Measurements from ENCODE around the gene ITGA1. TPM values are rescaled to one million over a fixed set of nuclear protein-coding genes. Genes with fewer than 3 reads are reported as not detected.

The ITGA1 gene
- total and polyA plus RNA-seq, 9 donors, result 4.9 to 41.2 (median 14.7) TPM

DNA sequence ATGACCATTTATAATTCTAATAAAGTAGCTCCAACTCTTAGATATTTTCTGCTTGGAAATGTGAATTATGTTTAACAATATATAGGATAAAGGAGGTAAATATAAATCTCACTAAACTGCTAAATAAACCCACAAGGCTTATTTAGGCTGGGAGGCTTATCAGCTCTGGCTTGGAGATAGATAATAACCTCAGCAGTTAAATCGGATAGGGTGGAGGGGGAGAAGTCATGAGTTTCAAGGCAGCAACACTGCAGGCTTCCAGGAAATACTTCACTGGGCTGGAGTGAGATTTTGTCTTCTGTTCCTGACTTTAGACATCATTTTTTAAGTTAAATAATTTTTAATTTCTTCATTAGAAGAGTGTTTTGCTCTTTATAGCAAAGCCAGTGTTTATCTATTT, 121.5 kb downstream of the ITGA1 start:
- H3K27ac ChIP-seq, result no peak overlapping the region
- WGBS, 3 donors, result 2 to 4% (median 2%) methylated on average over 1 of the region's 1 CpG
- H3K4me1 ChIP-seq (ENCODE audit: insufficient read depth), result peaks cover 2% of the 10 kb centered on the region
- H3K27me3 ChIP-seq, result no peaks in the 10 kb centered on the region
- TF ChIP-seq POLR2A (IDR thresholded peaks at IDR 0.05) (no peak), EP300 (IDR thresholded peaks at IDR 0.05) (no peak)
- TF ChIP-seq, protein P1, sequence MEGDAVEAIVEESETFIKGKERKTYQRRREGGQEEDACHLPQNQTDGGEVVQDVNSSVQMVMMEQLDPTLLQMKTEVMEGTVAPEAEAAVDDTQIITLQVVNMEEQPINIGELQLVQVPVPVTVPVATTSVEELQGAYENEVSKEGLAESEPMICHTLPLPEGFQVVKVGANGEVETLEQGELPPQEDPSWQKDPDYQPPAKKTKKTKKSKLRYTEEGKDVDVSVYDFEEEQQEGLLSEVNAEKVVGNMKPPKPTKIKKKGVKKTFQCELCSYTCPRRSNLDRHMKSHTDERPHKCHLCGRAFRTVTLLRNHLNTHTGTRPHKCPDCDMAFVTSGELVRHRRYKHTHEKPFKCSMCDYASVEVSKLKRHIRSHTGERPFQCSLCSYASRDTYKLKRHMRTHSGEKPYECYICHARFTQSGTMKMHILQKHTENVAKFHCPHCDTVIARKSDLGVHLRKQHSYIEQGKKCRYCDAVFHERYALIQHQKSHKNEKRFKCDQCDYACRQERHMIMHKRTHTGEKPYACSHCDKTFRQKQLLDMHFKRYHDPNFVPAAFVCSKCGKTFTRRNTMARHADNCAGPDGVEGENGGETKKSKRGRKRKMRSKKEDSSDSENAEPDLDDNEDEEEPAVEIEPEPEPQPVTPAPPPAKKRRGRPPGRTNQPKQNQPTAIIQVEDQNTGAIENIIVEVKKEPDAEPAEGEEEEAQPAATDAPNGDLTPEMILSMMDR (IDR thresholded peaks at IDR 0.05), result no peak
- no peak for DNase-seq
- H3K36me3 ChIP-seq, result no peaks in the 10 kb centered on the region
- intact Hi-C loops (cut with DNase I), result no loop called here
- H3K4me3 ChIP-seq, result no peak overlapping the region
- H3K9me3 ChIP-seq, result no peaks in the 10 kb centered on the region

DNA sequence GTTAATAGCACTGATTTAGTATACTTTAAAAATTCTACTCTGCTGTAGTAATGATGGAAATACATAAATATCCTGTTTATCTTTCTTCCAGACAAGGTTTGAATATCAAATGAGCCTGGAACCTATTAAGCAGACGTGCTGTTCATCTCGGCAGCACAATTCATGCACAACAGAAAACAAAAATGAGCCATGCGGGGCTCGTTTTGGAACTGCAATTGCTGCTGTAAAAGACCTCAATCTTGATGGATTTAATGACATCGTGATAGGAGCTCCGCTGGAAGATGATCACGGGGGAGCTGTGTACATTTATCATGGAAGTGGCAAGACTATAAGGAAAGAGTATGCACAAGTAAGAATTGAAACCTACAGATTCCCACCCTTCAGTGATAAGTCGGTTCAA, 122.4 kb downstream of the ITGA1 start:
- intact Hi-C loops (cut with DNase I), result no loop called here
- WGBS, 3 donors, result 21 to 22% (median 22%) methylated on average over 8 of the region's 8 CpGs
- no peak for DNase-seq
- H3K27ac ChIP-seq, result no peak overlapping the region
- H3K27me3 ChIP-seq, result no peaks in the 10 kb centered on the region
- TF ChIP-seq, protein P1 (IDR thresholded peaks at IDR 0.05), result no peak
- TF ChIP-seq EP300 (IDR thresholded peaks at IDR 0.05) (no peak), POLR2A (IDR thresholded peaks at IDR 0.05) (no peak)
- no peaks in the 10 kb centered on the region for H3K9me3 ChIP-seq
- H3K4me1 ChIP-seq (ENCODE audit: insufficient read depth), result peaks cover 2% of the 10 kb centered on the region
- H3K4me3 ChIP-seq, result no peak overlapping the region
- H3K36me3 ChIP-seq, result no peaks in the 10 kb centered on the region

GRCh38 chr5:52915176-52915875, 127.6 kb downstream of the ITGA1 start:
- intact Hi-C loops (cut with DNase I), result loop anchor here in 2 of 4 donors (2.0 to 5.0 kb wide), 2 partner anchors 127 to 258 kb away; no protein-coding TSS in a partner anchor
- TF ChIP-seq POLR2A (IDR thresholded peaks at IDR 0.05) (no peak), EP300 (IDR thresholded peaks at IDR 0.05) (no peak)
- TF ChIP-seq, protein P1 (IDR thresholded peaks at IDR 0.05), result peak; percentile 45 to 70 (median 57)
- WGBS, 3 donors, result 4 to 8% (median 5%) methylated on average over 4 of the region's 4 CpGs
- Histone ChIP-seq H3K9me3 (no peaks in the 10 kb centered on the region), H3K27ac (no peak overlapping the region), H3K4me1 (ENCODE audit: insufficient read depth) (no peaks in the 10 kb centered on the region), H3K27me3 (no peaks in the 10 kb centered on the region), H3K4me3 (no peak overlapping the region), H3K36me3 (no peaks in the 10 kb centered on the region)
- DNase-seq, result peak in 3 of 5 donors; percentile 12 to 47 (median 21)

DNA sequence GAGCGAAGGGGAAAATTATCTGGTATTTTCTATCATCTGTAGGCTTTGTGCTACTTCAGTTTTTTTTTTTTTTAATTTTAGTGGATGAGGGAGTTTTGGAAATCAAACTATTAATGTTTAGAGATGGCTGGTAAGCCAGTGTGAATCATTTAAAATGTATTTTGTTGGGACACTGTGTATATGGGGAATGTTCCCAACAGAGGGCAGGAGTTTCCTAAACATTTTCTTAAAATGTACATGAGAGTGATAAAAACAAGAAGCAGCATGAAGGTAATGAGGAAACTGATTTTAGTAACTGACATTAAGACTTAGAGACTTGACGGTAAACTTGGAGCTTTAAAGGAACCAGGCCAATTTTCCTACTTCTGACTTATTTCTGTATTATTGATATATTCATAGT, 133.2 kb downstream of the ITGA1 start:
- WGBS, 3 donors, result 77 to 80% (median 80%) methylated on average over 2 of the region's 2 CpGs
- H3K27ac ChIP-seq, result no peak overlapping the region
- no peaks in the 10 kb centered on the region for H3K9me3 ChIP-seq
- intact Hi-C loops (cut with DNase I), result no loop called here
- no peaks in the 10 kb centered on the region for H3K27me3 ChIP-seq
- H3K4me1 ChIP-seq (ENCODE audit: insufficient read depth), result peaks cover 2% of the 10 kb centered on the region
- no peak for DNase-seq
- TF ChIP-seq EP300 (IDR thresholded peaks at IDR 0.05), result no peak
- no peak for TF ChIP-seq POLR2A (IDR thresholded peaks at IDR 0.05)
- TF ChIP-seq, protein P1 (IDR thresholded peaks at IDR 0.05), result no peak
- no peaks in the 10 kb centered on the region for H3K36me3 ChIP-seq
- no peak overlapping the region for H3K4me3 ChIP-seq
